ENCODE results near the gene SDCCAG8.

GRCh38 chr1:243354511-243355153 lies 98.8 kb downstream of the SDCCAG8 start:
- TF ChIP-seq GATA3 (IDR thresholded peaks at IDR 0.05; ENCODE audit: low read depth, low read length) (no peak), GATA2 (IDR thresholded peaks at IDR 0.05; ENCODE audit: low read depth, low read length) (no peak)

All from SH-SY5Y (cell line).